Measurements from ENCODE around the gene DCAF12L1.

Gene DCAF12L1

DNA sequence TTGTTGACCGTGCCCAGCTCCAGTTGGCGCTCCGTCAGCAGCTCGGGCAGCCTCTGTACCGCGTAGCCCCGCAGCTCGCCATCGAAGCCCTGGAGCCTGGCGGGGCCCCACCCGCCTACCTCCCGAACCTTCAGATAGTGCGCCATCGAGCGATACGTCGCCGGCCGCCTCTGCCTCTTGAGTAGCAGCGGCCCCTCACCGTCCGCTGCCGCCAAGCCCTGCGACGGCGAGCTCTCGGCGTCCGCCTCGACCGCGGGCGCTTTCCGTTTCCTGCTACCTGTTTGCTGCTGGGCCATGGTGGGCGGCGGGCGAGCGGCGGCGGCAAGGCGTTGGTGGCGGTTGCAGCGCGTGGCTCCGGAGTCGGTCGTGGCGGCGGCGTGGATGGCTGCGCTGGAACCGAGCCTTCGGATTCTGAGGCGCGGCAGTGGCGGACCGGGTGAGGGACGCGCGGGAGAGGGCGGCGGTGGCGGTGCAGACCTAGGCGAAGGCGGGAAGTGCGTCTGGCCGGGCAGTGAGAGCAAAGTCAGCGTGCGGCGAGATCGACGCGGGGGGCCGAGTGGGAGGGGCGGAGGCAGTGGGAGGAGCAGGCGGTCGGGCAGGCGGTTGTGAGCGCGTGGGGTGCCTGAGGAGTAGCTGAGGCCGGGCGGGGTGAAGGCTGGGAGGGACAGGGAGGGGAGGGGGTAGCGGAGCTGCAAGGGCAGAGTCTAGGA, at the start of gene DCAF12L1:
TSS of gene DCAF12L1 (minus strand) at position 502 of the 710 bp plus-strand sequence. CDS start at position 296, 206 bp downstream.
- DNase-seq: no peak

DNA sequence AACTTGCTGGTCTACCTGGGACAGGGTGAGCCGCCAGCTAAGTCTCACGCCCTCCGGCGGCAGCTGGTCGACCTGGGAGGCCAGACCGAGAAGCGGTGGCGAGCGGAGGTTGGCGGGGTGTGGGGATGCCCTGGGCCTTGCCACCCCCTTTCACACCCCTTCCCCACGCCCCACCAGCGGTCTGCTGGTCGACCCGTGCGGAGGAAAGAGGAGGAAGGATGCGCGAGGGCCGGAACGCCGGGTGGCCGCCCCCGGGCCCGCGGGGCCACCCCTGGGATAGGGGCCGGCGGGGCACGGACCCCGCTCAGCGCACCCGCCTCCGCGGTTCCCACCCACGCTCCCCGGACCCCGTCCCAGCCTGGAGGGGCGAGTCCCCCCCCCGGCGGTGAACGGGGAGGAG, 28.3 kb upstream of the DCAF12L1 start:
- no peak for DNase-seq

DNA sequence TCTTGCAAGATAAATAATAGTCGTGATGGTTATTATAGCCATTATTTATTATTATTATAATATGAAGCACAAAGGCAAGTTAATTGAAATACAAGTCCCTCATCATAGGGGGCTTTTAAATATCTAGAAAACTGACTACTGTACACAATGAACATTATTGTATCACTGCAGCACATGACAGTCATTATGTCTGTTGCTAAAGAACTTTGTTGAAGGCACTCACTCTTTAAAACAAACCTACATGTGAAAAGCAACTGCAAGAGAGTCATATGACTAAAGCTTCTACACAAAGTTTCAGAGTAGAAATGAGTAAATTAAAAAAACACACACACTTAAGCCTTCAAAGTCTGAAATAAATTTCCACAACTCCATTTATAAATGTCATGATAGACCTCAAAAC, 23.3 kb upstream of the DCAF12L1 start:
- no peak for DNase-seq

DNA sequence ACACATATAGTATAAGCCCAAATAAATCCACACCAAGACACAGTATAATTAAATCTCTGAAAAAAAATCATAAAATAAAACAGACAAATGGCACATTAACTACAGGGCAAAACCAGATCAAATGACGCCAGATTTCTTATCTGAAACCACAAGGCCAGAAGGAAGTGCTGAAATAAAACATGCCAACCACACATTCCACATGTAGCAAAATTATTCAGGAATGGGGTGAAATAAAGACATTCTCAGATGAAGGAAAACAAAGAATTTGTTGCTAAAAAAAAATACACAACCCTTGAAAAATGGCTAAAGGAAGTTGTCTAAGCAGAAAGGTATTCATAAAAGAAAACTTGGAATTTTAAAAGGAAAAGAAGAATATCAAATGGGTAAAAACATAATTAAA, 4.5 kb upstream of the DCAF12L1 start:
- DNase-seq: no peak

DNA sequence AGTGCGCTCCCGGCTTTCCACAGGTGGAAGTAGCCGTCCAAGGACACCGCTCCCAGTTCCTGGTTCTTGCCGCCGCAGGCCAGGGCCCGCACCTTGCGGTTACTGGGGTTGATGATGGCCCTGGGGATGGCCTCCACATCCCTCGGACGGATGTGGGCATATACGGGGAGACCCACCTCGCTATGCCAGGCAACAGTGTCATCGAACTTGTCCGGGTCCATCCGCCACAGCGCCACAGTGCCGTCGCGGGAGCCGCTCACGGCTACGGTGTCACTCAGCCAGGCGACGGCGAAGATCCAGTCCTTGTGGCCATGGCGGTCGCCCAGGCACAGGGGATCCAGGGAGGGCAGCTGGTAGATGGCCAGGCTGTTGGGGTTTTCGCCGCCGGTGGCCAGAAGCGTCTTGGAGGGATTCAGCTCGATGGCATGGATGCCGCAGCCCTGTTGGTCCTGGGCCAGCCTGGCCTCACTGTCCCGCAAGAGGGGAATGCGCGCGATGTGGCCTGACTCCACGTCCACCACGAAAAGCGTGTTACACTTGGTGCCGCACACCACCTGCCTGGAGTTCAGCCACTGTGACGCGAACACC, 795 bp downstream of the DCAF12L1 start:
- DNase-seq: no peak

DNA sequence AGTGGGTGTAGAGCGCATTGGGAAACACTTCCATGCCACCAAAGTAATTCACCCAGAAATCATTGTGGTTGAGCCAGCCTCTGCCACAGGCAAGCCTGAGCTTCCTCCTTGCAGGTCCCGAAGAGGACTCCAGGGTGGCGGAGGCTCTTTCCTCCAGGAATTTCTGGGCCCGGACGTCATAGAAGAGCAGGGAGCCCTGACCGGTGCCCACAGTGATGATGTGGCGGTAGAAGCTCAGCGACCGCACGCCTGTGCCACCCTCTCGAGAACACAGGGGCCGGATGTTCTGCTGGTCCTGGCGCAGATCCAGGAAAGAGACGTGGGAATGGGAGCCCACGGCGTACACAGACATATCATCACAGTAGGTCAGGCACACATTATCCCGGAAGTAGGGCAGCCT, 1.3 kb downstream of the DCAF12L1 start:
- no peak for DNase-seq

DNA sequence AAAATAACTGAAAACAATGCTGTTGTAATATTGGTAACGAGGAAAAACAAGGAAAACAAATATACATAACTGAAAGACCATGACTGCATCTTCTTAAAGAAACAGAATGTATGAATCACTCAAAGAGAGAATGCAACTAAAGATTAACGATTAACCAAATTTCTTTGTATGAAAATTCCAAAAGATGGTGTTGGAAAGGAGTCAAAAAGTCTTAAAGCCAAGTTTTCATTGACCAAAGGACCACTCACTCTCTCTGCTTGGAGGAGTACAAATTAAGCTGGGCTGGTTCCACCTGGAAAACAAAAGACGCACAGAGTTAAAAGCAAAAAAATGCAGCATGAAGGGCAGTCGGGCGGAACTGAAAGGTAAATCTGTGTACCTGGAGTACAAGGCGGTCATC, 1.8 kb downstream of the DCAF12L1 start:
- DNase-seq: no peak

DNA sequence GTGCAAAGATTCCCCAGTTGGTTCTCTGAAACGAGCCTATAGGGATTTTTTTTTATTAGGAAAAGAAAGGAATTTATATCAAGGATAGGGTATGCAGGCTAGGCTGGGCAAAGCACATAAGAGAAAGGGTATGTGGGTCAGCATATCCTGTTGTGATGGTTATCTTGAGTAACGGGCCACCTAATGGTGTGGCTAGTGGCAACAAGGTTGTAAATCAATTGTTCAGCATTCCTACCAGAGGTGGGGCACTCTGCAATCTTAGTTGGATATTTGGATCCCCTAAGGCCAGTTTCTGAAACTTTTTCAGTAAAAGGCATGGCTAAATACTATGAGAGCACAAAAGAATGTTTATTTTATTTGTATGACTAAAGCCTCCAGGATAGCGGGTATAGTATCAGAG, 42.7 kb downstream of the DCAF12L1 start:
- DNase-seq: no peak
